GM18499 (cell line): ENCODE data around the gene ADGRV1.
"Not testable (repeated sequence)": the region's sequence is repeated elsewhere in the genome, so short reads cannot be mapped to it uniquely, and the experiment has no call there.

ENCODE experiments used
- ATAC-seq: cut with Tn5 transposase; IDR thresholded peaks from one replicate; pipeline ENCODE4 v1.9.1; 2021; ENCODE audit warnings: moderate number of reproducible peaks; ENCODE audit not compliant: insufficient read depth, unreplicated experiment

The ADGRV1 gene

DNA sequence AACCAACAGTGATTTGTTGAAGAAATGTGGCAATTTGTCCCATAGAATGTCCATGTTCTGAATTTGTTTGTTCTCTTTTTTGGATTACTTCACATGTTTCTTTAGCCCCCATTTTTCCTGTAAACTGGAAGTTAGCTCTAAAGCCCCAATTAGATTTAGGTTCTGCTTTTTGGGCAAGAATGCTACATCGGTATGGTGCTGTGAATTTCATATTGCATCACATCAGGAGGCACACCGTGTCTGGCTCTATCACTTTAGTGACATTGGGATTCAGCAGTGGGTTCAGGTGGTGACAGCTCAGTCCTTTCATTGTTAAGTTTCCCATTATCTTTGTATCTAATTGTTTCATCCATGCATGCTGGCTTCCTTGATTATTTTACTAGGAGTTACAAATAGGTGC, 27.9 kb downstream of the ADGRV1 start:
- no peak for ATAC-seq

DNA sequence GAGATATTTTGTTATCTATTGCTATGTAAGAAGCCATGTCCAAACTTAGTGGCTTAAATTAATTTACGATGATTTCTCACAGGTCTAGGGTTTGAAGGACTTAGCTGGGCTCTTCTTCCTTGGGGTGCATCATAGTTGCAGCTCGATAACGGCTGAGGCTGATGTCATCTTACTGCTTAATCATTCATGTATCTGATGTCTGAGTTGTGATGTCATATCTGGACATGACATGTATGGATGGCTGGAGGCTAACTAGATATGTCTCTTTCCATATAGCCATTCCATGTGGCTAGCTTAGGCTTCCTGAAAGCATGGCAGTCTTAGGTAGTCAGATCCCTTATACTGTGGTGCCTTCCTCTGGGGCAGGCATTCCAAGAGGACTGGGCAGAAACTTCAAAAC, 31.6 kb downstream of the ADGRV1 start:
- ATAC-seq: no peak

DNA sequence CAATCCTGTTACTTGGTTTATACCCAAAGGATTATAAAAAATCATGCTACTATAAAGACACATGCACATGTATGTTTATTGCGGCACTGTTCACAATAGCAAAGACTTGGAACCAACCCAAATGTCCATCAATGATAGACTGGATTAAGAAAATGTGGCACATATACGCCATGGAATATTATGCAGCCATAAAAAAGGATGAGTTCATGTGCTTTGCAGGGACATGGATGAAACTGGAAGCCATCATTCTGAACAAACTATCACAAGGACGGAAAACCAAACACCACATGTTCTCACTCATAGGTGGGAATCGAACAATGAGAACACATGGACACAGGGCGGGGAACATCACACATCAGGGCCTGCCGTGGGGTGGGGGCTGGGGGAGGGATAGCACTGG, 34.5 kb downstream of the ADGRV1 start:
- ATAC-seq: not testable (repeated sequence)

DNA sequence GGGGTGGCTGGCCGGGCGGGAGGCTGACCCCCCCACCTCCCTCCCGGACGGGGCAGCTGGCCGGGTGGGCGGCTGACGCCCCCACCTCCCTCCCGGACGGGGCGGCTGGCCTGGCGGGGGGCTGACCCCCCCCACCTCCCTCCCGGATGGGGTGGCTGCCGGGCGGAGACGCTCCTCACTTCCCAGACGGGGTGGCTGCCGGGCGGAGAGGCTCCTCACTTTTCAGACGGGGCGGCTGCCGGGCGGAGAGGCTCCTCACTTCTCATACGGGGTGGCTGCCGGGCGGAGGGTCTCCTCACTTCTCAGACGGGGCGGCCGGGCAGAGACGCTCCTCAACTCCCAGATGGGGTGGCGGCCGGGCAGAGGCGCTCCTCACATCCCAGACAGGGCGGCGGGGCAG, 37.2 kb downstream of the ADGRV1 start:
- ATAC-seq: not testable (repeated sequence)

DNA sequence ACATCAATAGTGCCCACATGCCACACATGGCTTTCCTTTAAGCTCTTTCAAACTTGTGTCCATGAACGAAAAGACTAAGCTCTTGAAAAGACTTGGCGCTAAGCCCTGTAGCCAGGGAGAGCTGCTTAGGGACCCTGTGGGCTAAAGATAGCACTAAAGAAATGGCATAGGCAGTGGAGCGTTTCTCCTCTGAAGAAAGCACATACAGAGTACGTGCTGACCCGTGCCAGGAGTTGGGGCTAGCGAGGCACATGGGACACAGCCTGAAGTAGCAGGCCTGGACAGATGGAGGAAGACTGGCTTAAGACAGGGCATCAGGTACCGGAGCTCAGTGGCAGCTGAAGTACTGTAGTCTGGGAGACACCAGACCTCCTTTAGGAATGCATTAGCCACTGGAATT, 39.7 kb downstream of the ADGRV1 start:
- no peak for ATAC-seq

DNA sequence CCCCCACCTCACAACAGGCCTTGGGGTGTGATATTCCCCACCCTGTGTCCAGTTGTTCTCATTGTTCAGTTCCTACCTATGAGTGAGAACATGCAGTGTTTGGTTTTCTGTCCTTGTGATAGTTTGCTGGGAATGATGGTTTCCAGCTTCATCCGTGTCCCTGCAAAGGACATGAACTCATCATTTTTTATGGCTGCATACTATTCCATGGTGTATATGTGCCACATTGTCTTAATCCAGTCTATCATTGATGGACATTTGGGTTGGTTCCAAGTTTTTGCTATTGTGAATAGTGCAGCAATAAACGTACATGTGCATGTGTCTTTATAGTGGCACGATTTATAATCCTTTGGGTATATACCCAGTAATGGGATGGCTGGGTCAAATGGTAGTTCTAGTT, 41.7 kb downstream of the ADGRV1 start:
- not testable (repeated sequence) for ATAC-seq

DNA sequence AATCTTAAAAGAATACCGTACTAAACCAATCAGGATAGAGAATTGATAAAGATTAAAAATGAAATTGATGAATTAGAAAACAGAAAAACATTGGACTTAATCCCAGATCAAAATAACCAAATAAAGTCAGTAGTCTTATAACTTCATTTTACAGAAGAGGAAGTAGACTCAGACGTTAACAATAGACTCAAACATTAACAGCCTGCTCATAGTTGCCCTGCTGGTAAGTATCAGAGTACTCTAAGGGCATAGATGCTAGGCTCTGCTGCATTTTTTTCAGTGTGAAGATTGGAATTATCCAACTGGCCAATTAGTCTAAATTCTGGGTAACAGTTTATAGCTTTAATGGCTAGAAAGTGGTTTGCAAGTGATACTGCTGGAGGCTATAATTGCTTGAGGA, 42.9 kb downstream of the ADGRV1 start:
- no peak for ATAC-seq

DNA sequence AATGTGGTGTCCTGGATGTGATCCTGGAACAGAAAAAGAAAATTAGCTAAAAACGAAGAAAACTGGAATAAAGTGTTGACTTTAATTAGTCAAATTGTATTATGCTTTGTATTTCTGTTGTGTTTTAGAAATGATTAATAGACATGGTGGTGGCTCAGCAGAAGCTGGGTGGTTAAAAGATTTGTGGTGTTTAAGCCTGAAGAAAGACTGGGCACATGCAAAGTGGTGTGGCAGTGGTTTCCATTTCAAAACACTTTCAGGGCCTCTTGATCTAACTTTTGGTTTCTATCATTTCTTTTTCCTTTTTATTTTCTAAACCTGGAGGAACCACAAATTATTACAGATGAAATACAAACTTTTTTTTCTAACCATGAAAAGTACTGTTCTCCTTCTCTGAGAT, 44.1 kb downstream of the ADGRV1 start:
- no peak for ATAC-seq

DNA sequence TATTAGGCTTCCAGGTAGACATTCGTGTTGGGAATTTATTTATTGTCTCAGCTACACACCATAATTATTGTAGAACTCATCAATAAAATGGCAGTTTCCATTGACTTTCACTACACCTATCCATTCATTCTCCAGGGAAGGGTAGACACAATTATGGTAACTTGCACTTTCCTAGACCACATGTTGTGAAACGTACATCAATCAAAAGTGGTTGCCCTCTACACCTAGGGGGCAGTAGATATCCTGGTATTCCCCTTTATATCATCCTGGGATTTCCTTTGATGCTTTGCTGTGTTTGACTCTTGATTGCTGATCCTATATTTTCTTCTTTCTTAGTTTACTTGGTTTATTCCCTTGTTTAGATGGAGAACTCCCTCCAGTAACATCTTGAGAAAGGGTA, 47.9 kb downstream of the ADGRV1 start:
- ATAC-seq: no peak

DNA sequence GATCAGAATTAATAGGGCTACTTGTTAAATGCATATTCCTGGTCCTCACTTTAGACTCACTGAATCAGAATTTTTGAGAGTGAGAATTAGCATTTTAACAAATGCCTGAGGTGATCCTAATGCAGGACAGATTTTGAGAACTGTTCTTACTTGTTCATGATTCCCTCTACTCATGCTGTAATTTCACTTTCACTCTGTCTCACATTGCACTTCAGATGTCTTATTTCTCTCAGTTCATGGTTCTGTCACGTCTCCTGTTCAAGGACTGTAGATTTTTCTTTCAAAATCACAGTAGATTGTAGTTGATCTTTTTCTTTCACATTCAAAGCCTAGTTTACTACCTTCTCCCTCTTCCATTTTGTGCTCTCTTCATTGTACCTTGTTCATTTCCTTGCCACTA, 54.3 kb downstream of the ADGRV1 start:
- peak; percentile 97 for ATAC-seq

DNA sequence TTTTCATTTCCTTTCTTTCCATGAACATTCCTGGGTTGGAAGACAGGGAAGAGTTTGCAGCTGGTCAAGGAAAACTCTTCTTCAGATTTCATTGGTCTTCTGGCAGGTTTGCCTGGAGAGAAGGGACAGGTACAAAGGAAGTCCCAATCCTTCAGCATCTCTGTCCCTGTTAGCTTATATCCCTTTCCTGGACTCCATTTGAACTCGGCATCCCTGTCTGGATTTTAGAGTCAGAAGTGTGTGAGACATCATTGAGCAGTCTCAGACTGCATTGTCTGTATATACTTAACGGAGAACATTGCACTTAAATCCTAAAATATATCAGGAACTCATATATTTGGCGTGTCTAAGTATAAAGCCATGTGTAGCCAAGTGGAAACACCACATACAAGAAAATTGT, 54.9 kb downstream of the ADGRV1 start:
- no peak for ATAC-seq

DNA sequence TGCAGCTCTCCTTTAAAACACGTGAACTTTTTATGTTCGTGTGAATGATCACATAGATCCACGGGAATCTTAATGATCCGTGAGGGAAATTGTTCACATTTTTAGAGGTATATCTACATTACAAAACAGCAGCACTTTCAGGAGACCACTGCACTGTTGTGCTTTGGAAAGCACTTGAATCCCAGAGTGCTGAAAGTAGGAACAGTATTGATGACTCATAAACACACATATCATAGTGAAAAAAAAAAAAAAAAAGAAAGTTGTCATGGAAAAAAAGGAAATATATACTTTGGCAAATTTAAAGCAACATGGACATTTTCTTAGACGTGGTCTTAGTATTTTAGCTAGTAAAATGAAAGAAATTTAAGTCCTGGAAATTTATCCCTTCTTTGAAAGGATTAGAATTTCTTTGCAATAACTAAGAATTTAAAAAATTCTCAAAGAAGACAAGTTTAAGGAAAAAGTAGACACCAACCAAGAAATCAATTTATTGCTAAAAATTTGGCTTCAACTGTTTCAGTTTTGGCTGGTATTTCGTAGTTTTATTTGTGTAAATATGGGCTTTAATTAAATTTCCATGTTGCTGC, 55.4 kb downstream of the ADGRV1 start:
- no peak for ATAC-seq

DNA sequence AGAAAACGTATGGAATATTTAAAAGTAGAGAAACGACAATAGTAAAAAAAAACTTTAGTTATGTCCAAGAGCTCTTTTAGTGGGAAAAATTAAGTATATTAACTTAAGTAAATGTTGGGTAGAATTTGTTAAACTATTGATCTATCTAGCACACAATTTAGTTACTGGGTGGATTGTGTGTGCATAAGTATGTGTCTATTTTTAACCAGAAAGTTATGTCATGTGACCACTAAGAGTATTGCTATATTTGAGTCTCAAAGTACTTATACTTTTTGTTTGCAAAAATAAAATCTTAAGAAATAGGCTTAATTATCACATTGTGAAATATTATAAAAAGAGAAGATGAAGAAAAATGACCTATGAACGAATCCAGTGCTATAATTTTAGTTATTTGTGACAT, 56.8 kb downstream of the ADGRV1 start:
- no peak for ATAC-seq

DNA sequence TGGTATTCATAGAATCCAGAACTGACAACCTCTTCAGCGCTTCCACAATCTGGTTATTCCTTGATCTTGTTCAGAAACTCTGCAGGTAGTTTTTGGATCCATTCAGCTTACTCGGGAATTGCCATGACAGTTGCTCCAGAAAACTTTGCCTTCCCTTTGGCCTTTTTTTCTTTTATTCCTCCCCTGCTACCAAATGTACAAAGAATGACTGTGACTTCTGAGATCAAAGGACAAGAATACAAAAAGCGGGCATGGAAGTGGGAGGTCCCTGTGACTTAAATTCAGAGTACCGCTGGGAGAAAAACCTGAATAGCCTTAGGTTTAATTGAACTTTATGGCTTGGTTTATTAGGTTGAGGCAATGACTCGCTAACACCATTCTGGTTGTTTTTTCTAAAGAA, 59.5 kb downstream of the ADGRV1 start:
- ATAC-seq: no peak

DNA sequence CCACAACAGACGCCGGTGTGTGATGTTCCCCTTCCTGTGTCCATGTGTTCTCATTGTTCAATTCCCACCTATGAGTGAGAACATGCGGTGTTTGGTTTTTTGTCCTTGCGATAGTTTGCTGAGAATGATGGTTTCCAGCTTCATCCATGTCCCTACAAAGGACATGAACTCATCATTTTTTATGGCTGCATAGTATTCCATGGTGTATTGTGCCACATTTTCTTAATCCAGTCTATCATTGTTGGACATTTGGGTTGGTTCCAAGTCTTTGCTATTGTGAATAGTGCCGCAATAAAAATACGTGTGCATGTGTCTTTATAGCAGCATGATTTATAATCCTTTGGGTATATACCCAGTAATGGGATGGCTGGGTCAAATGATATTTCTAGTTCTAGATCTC, 61.2 kb downstream of the ADGRV1 start:
- ATAC-seq: not testable (repeated sequence)

DNA sequence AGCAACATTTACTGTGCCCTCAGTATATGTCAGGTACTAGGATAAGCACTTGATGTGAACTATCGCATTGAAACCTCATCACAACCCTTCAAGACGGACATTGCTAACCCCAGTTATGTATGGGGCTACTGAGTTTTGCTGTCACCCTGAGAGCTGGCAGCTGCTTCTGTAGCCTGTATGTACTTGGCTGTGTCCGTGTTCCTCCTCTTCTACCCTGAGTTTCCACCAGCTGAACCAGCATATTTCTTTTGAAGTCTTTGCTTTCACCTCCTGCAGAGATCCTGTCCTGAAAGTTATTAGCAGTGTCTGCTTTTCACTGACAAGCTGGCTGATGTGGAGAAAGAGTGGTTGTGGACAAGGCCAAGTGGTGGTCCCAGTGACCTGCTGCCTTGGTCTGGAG, 63.3 kb downstream of the ADGRV1 start:
- ATAC-seq: no peak

DNA sequence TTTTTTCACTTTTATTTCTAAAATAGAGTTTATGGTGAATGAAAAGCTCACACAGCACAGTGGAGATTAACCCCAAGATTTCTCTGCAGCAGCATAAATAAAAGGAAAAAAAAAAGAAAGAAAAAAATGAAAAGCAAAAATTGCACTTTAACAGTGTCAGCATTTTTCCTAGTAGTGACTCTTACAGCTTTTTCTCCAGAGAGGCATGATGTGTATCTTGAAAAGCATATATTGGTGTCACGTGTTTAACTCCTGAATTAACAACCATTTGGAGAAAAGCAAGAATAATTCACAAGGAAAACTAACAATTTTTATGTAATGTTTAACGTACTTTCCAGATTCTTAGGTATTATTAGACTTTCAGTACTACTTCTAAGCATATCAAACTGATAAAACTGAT, 67.9 kb downstream of the ADGRV1 start:
- no peak for ATAC-seq

DNA sequence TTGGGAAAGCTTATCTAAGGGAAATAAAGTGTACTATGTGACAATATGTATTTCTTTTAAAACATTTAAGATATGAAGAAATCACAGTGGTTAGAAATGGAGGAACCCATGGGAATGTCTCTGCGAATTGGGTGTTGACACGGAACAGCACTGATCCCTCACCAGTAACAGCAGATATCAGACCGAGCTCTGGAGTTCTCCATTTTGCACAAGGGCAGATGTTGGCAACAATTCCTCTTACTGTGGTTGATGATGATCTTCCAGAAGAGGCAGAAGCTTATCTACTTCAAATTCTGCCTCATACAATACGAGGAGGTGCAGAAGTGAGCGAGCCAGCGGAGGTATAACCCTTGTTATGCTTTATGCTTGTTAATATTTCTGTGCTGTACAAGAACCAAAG, 69.9 kb downstream of the ADGRV1 start:
- ATAC-seq: no peak

DNA sequence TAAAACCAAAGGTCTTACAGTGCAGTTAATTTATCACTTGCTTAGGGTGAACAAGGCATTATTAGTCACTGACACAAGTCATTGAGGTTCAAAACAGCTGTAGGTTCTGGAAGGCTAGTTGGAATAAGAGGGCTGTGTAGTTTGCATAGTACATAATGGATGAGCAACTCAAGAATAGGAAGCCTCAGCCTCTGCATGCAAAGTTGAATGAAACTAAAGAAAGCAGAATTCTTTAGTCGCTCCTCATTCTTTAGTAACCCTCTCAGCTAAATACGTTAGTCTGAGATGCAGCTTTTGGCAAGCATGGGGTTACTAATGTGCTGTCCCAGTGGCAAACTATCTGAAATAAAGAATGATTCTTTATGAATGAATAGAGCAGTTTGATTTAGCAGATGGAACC, 74.2 kb downstream of the ADGRV1 start:
- no peak for ATAC-seq

DNA sequence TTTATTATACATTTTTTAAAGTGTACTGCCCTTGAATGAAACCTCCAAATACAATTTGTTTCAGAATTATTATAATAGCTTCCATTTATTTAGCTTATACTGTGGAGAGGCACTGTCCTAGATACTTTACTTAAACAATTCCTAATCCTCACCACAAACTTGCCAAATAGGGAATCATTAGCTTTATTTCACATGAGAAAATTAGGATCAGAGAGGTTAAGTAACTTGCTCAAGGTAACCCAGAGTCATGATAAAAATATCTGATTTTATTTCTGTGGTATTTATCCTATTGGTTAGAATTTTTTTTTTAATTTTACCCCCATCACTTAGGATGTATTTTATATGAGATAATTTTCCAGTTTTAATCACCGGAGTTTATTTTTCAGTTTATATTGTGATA, 78.4 kb downstream of the ADGRV1 start:
- no peak for ATAC-seq

DNA sequence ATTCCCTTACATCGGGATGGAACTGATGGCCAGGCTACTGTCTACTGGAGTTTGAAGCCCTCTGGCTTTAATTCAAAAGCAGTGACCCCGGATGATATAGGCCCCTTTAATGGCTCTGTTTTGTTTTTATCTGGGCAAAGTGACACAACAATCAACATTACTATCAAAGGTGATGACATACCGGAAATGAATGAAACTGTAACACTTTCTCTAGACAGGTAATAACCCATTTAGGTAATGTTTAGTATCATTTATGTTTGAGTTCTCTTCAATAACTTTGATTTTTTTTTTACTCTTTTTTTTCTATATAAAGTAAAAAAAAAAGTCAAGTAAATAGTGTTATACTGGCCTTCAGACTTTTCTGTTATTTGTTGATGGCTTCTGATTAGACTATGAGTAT, 79.1 kb downstream of the ADGRV1 start:
- no peak for ATAC-seq

DNA sequence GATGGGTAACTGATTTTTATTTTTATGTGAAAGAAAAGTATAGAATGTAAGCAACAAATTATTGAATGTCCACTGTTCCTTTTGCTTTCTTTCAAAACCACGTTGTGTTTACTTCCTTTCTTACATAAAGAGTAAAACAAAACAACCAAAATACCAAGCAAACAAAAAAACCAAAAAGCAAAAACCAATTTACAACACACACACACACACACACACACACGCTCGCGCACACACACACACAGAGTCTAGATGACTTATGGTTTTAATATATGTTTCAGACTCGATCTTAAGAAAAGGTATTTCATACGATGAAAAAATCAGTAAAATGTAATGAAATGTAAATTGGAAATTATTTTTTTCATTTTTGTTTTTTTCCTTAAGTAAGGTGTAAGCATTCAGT, 80.3 kb downstream of the ADGRV1 start:
- ATAC-seq: no peak

DNA sequence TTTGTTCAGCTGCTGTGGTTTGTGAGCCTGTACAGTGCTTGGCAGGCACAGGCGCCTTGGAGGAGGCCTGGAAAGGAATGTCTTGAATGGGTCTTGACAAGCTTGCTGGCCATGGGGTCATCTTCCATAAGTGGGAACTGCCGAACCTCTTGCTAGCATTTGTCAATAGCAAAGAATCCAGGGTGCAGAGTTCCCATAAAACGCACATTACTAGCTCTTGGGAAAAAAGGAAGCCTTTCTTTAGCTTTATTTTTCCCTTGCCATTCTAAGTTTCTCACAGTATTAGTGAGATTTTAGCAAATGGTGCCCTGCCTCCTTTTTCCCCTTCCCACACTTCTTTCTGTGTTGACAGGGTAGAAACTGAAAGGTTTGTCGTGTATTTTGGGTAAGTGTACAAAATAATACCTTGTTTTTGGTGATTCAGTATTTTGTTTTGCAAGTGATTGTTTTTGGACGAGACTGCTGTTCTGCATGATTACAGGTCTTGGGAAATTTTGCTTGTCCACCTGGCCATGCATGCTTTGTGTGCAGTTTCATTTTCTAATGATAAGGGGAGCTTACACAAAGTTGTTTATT, 82.0 kb downstream of the ADGRV1 start:
- ATAC-seq: no peak
